Endodermal cell (in vitro differentiated cells): ENCODE measurements around the gene ACSL5. TPM values are rescaled to one million over a fixed set of nuclear protein-coding genes. Genes with fewer than 3 reads are reported as not detected.

Experiments
- DNase-seq: peaks from one replicate; pipeline ENCODE4 v3.0.0-alpha.2; 2017
- H3K27ac ChIP-seq: 2 replicates; pipeline ENCODE4 v1.5.1; 2013; ENCODE audit warnings: mild to moderate bottlenecking, low read depth, low read length, moderate library complexity
- H3K27me3 ChIP-seq: 2 replicates; pipeline ENCODE4 v1.6.1; 2013; ENCODE audit warnings: mild to moderate bottlenecking, low read length, moderate library complexity; ENCODE audit not compliant: insufficient read depth, control insufficient read depth, poor library complexity, severe bottlenecking
- H3K36me3 ChIP-seq: 2 replicates; pipeline ENCODE4 v1.7.0; 2013; ENCODE audit warnings: mild to moderate bottlenecking, low read length, moderate library complexity; ENCODE audit not compliant: control insufficient read depth, insufficient read depth
- H3K4me1 ChIP-seq: one replicate; pipeline ENCODE4 v1.7.0; 2013; ENCODE audit warnings: low read length; ENCODE audit not compliant: control insufficient read depth, insufficient read depth
- H3K4me3 ChIP-seq: 2 replicates; pipeline ENCODE4 v1.5.1; 2013; ENCODE audit warnings: mild to moderate bottlenecking, low read length, moderate library complexity
- H3K9ac ChIP-seq: 2 replicates; pipeline ENCODE4 v1.6.1; 2013; ENCODE audit warnings: mild to moderate bottlenecking, low read length, moderate library complexity; ENCODE audit not compliant: poor library complexity, severe bottlenecking; ENCODE audit errors: extremely low read depth
- H3K9me3 ChIP-seq: 2 replicates; pipeline ENCODE4 v1.6.1; 2013; ENCODE audit warnings: mild to moderate bottlenecking, low read length, moderate library complexity; ENCODE audit not compliant: control insufficient read depth
- H3K27ac Mint-ChIP-seq: 2 replicates; pipeline ENCODE4 v1.8.0; 2020; ENCODE audit warnings: mixed read lengths
- H3K27me3 Mint-ChIP-seq: 2 replicates; pipeline ENCODE4 v1.8.0; 2021; ENCODE audit warnings: mild to moderate bottlenecking, mixed read lengths; ENCODE audit not compliant: insufficient read depth
- H3K36me3 Mint-ChIP-seq: 2 replicates; pipeline ENCODE4 v1.8.0; 2020; ENCODE audit warnings: low read depth, mixed read lengths
- H3K4me1 Mint-ChIP-seq: 2 replicates; pipeline ENCODE4 v1.8.0; 2020; ENCODE audit warnings: mixed read lengths
- H3K4me3 Mint-ChIP-seq: 2 replicates; pipeline ENCODE4 v1.8.0; 2020; ENCODE audit warnings: mild to moderate bottlenecking, moderate library complexity, mixed read lengths
- H3K9me3 Mint-ChIP-seq: 2 replicates; pipeline ENCODE4 v1.8.0; 2020; ENCODE audit warnings: mild to moderate bottlenecking, mixed read lengths
- WGBS, 2 experiments: methylation state at CpG; one replicate each; pipeline versions ENCODE4 v1.1.5 to v1.1.7; 2013; ENCODE audit warnings: missing lambda C conversion rate in 2 of 2, mixed read lengths in 1 of 2; ENCODE audit not compliant: insufficient coverage in 1 of 2, insufficient read length in 1 of 2; 5-methylcytosine and 5-hydroxymethylcytosine counted together
- total RNA-seq, 2 donors: library from RNA; stranded (reverse); fragmentation: NEBNext Ultra II Directional in 1 of 2; extraction: Animal tissue kit (Norgen Biotek cat#: 25700) in 1 of 2; gene quantifications; 2 replicates in 1 of 2; 3 replicates in 1 of 2; pipeline ENCODE4 v1.2.1, GENCODE V29; 2021
- TF ChIP-seq, protein P1 (sequence below): fragments of 200-600 bp; sonication (generic); conservative IDR thresholded peaks from 2 replicates; pipeline ENCODE4 v1.5.0; 2021; ENCODE audit warnings: antibody characterized with exemption, mild to moderate bottlenecking

Gene ACSL5
- total RNA-seq, 2 donors from 2014 or later, result not detected

DNA sequence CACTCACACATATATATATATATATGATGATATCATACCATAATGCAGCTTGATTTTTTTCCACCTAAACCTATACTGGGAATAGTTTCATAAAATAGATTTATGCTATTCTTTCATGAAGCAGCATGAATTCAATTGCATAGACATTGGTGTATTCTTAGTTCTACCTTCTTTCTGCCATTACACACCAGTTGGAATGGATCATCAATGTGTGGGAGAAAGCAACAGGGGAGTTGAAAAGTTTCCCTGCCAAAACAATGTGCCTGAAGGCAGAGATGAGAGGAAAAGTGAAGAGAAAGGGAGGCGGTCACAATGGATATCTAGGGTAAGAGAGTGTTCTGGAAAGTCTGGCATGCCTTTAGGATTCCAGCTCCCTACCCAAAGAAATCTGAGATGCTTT lies 25.2 kb upstream of the ACSL5 start:
- no peaks in the 10 kb centered on the region for H3K4me1 ChIP-seq
- DNase-seq, result no peak
- TF ChIP-seq, protein P1, sequence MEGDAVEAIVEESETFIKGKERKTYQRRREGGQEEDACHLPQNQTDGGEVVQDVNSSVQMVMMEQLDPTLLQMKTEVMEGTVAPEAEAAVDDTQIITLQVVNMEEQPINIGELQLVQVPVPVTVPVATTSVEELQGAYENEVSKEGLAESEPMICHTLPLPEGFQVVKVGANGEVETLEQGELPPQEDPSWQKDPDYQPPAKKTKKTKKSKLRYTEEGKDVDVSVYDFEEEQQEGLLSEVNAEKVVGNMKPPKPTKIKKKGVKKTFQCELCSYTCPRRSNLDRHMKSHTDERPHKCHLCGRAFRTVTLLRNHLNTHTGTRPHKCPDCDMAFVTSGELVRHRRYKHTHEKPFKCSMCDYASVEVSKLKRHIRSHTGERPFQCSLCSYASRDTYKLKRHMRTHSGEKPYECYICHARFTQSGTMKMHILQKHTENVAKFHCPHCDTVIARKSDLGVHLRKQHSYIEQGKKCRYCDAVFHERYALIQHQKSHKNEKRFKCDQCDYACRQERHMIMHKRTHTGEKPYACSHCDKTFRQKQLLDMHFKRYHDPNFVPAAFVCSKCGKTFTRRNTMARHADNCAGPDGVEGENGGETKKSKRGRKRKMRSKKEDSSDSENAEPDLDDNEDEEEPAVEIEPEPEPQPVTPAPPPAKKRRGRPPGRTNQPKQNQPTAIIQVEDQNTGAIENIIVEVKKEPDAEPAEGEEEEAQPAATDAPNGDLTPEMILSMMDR, result no peak
- no peaks in the 10 kb centered on the region for H3K36me3 ChIP-seq
- H3K27ac ChIP-seq, result no peak overlapping the region
- H3K4me1 Mint-ChIP-seq, result peaks cover 3% of the 10 kb centered on the region
- no peak overlapping the region for H3K27ac Mint-ChIP-seq
- H3K9me3 Mint-ChIP-seq, result no peaks in the 10 kb centered on the region
- H3K36me3 Mint-ChIP-seq, result no peaks in the 10 kb centered on the region
- H3K27me3 ChIP-seq, result no peaks in the 10 kb centered on the region
- H3K27me3 Mint-ChIP-seq, result peaks cover 16% of the 10 kb centered on the region
- H3K4me3 ChIP-seq, result no peak overlapping the region
- H3K9ac ChIP-seq, result no peak overlapping the region
- WGBS, 2 experiments, result no CpG with 5 or more reads among the region's 1 CpG
- no peak overlapping the region for H3K4me3 Mint-ChIP-seq
- H3K9me3 ChIP-seq, result no peaks in the 10 kb centered on the region

DNA sequence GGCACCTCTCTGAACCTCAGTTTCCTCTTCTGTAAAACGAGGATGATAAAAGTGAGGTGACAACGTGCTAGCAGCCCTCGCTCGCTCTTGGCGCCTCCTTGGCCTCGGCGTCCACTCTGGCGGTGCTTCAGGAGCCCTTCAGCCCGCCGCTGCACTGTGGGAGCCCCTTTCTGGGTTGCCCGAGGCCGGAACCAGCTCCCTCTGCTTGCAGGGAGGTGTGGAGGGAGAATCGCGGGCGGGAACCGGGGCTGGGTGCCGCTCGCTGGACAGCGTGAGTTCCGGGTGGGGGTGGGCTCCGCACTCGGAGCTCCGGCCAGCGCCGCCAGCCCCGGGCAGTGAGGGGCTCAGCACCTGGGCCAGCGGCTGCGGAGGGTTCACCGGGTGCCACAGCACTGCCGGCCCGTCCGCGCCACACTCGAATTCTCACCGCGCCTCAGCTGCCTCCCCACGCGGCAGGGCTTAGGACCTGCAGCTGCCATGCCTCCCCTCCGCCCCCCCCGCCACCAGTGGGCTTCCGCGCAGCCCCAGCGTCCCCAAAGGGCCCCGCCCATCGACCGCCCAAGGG lies 24.3 kb upstream of the ACSL5 start:
- WGBS, 2 experiments, result 94 to 99% methylated on average over 19 to 46 of the region's 46 CpGs

DNA sequence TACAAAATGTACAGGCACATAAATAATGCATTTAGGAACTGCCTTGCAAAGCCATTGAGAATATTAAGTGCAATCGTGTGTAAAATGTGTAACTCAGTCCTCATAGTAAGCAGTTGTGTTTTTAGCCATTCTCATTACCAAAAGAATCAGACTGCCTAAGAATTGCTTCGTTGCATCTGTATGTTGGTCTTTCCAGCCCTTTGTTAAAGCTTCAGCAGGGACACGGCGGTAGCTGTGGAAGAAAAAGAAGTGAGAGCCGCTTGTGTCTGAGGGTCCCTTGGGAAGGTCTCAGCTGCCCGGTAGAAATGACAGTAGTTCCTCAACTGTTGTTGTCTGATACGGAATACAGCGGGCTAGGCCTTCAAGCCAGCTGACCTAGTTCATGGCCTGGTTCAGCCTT lies 22.8 kb upstream of the ACSL5 start:
- no peaks in the 10 kb centered on the region for H3K36me3 ChIP-seq
- Mint-ChIP-seq H3K36me3 (no peaks in the 10 kb centered on the region), H3K27ac (no peak overlapping the region), H3K4me3 (no peak overlapping the region), H3K27me3 (peaks cover 7% of the 10 kb centered on the region), H3K9me3 (no peaks in the 10 kb centered on the region), H3K4me1 (no peaks in the 10 kb centered on the region)
- H3K27ac ChIP-seq, result no peak overlapping the region
- H3K27me3 ChIP-seq, result no peaks in the 10 kb centered on the region
- no peak overlapping the region for H3K4me3 ChIP-seq
- H3K9me3 ChIP-seq, result no peaks in the 10 kb centered on the region
- TF ChIP-seq, protein P1, result no peak
- 85 to 87% methylated on average over 7 to 8 of the region's 8 CpGs for WGBS, 2 experiments
- DNase-seq, result no peak
- no peaks in the 10 kb centered on the region for H3K4me1 ChIP-seq
- H3K9ac ChIP-seq, result no peak overlapping the region

More for the DNA sequence above, 24.3 kb upstream of the ACSL5 start:
- no peak overlapping the region for H3K4me3 Mint-ChIP-seq
- no peak for DNase-seq
- Histone ChIP-seq H3K36me3 (no peaks in the 10 kb centered on the region), H3K9me3 (no peaks in the 10 kb centered on the region), H3K27ac (no peak overlapping the region), H3K9ac (no peak overlapping the region), H3K4me1 (no peaks in the 10 kb centered on the region), H3K27me3 (no peaks in the 10 kb centered on the region), H3K4me3 (no peak overlapping the region)
- no peaks in the 10 kb centered on the region for H3K36me3 Mint-ChIP-seq
- no peaks in the 10 kb centered on the region for H3K9me3 Mint-ChIP-seq
- TF ChIP-seq, protein P1, result no peak
- peaks cover 16% of the 10 kb centered on the region for H3K27me3 Mint-ChIP-seq
- no peak overlapping the region for H3K27ac Mint-ChIP-seq
- no peaks in the 10 kb centered on the region for H3K4me1 Mint-ChIP-seq
